IMR-90 (cell line): ENCODE data around the gene RLF. TPM values are rescaled to one million over a fixed set of nuclear protein-coding genes. Genes with fewer than 3 reads are reported as not detected.
A peak's percentile ranks its signal among the peaks of the same experiment; 100 is the strongest.

ENCODE experiments used
- ATAC-seq: fragments of 200-7000 bp; cut with Tn5 transposase; 2 replicates; pipeline ENCODE4 v1.9.1; 2020; ENCODE audit warnings: low read depth, mild to moderate bottlenecking, moderate library complexity
- BruUV-seq: library from RNA; stranded (reverse); fragments of 400-500 nt; replicated peaks from 2 replicates; lab custom pipeline; 2021; lab: Mats Ljungman, UMichigan
- CTCF ChIA-PET: fragments of 300-600 bp; formaldehyde crosslinking; extraction: SDS; loops from one replicate; lab custom pipeline; 2021; ENCODE audit warnings: antibody characterized with exemption; lab: Yijun Ruan, JAX
- POLR2A ChIA-PET: fragments of 300-600 bp; sonication (Branson Sonifier 250); formaldehyde crosslinking; loops from one replicate; lab custom pipeline; 2022; ENCODE audit warnings: antibody characterized with exemption; ENCODE audit not compliant: unreplicated experiment; lab: Charles Lee
- DNase-seq: peaks from one replicate; pipeline ENCODE4 v3.0.0; 2013
- H2AFZ ChIP-seq: replicated peaks from 2 replicates; pipeline ENCODE3; 2013; ENCODE audit warnings: low read length, mild to moderate bottlenecking; ENCODE audit not compliant: poor library complexity
- H2AK5ac ChIP-seq: 2 replicates; pipeline ENCODE4 v1.6.1; 2013; ENCODE audit warnings: low read depth, low read length, inconsistent platforms
- H2AK9ac ChIP-seq: replicated peaks from 2 replicates; pipeline ENCODE3; 2013; ENCODE audit warnings: mild to moderate bottlenecking, low read depth, low read length, moderate library complexity; ENCODE audit not compliant: poor library complexity
- H2BK120ac ChIP-seq: 2 replicates; pipeline ENCODE4 v1.6.1; 2013; ENCODE audit warnings: low read depth, low read length, inconsistent platforms
- H2BK15ac ChIP-seq: 3 replicates; pipeline ENCODE4 v1.6.1; 2013; ENCODE audit warnings: low read depth, low read length, inconsistent platforms
- H2BK20ac ChIP-seq: 2 replicates; pipeline ENCODE4 v1.6.1; 2013; ENCODE audit warnings: low read depth, mild to moderate bottlenecking, inconsistent platforms, low read length, moderate library complexity
- H2BK5ac ChIP-seq: 2 replicates; pipeline ENCODE4 v1.6.1; 2013; ENCODE audit warnings: mild to moderate bottlenecking, low read depth, low read length, inconsistent platforms; ENCODE audit not compliant: poor library complexity, severe bottlenecking
- H3K14ac ChIP-seq: replicated peaks from 2 replicates; pipeline ENCODE4 v1.6.1; 2013; ENCODE audit warnings: low read depth, low read length, inconsistent platforms
- H3K18ac ChIP-seq: 2 replicates; pipeline ENCODE4 v1.6.1; 2013; ENCODE audit warnings: low read depth, low read length, control low read depth
- H3K23ac ChIP-seq: 2 replicates; pipeline ENCODE4 v1.6.1; 2013; ENCODE audit warnings: low read depth, low read length, inconsistent platforms
- H3K27ac ChIP-seq: 2 replicates; pipeline ENCODE4 v1.5.1; 2013; ENCODE audit warnings: mild to moderate bottlenecking, control low read depth, low read length; ENCODE audit not compliant: insufficient read depth
- H3K27me3 ChIP-seq: 2 replicates; pipeline ENCODE4 v1.6.1; 2013; ENCODE audit warnings: low read length; ENCODE audit not compliant: control insufficient read depth, insufficient read depth
- H3K36me3 ChIP-seq: 2 replicates; pipeline ENCODE4 v1.6.1; 2013; ENCODE audit warnings: low read length, mixed read lengths; ENCODE audit not compliant: control insufficient read depth, insufficient read depth
- H3K4ac ChIP-seq: 2 replicates; pipeline ENCODE4 v1.6.1; 2013; ENCODE audit warnings: low read depth, low read length, inconsistent platforms
- H3K4me1 ChIP-seq: 2 replicates; pipeline ENCODE4 v1.6.1; 2013; ENCODE audit warnings: low read length, mixed read lengths; ENCODE audit not compliant: control insufficient read depth, insufficient read depth
- H3K4me2 ChIP-seq: 2 replicates; pipeline ENCODE4 v1.6.1; 2013; ENCODE audit warnings: low read depth, mild to moderate bottlenecking, control low read depth, low read length, moderate library complexity
- H3K4me3 ChIP-seq: 2 replicates; pipeline ENCODE4 v1.5.1; 2013; ENCODE audit warnings: low read depth, mild to moderate bottlenecking, control low read depth, low read length, moderate library complexity; ENCODE audit not compliant: insufficient read depth
- H3K56ac ChIP-seq: 2 replicates; pipeline ENCODE4 v1.6.1; 2013; ENCODE audit warnings: low read length, inconsistent platforms; ENCODE audit not compliant: insufficient read depth; ENCODE audit errors: extremely low read depth
- H3K79me1 ChIP-seq, 2 experiments: 2 replicates each; pipeline ENCODE4 v1.6.1; 2013; ENCODE audit warnings: low read length in 2 of 2, inconsistent platforms in 1 of 2, low read depth in 1 of 2
- H3K9ac ChIP-seq: 2 replicates; pipeline ENCODE4 v1.6.1; 2013; ENCODE audit warnings: low read depth, low read length, control low read depth
- H3K9me1 ChIP-seq: 2 replicates; pipeline ENCODE4 v1.6.1; 2013; ENCODE audit warnings: low read length, inconsistent platforms; ENCODE audit not compliant: insufficient read depth
- H3K9me3 ChIP-seq: 2 replicates; pipeline ENCODE4 v1.6.1; 2013; ENCODE audit warnings: low read length; ENCODE audit not compliant: control insufficient read depth, insufficient read depth
- H4K20me1 ChIP-seq: 2 replicates; pipeline ENCODE4 v1.6.1; 2013; ENCODE audit warnings: low read length, inconsistent platforms; ENCODE audit not compliant: insufficient read depth
- H4K5ac ChIP-seq: 2 replicates; pipeline ENCODE4 v1.6.1; 2013; ENCODE audit warnings: mild to moderate bottlenecking, low read depth, low read length, control low read depth
- H4K8ac ChIP-seq, 2 experiments: 2 replicates each; pipeline ENCODE4 v1.6.1; 2013; ENCODE audit warnings: low read depth in 2 of 2, low read length in 2 of 2, control low read depth in 1 of 2, inconsistent platforms in 1 of 2
- H4K91ac ChIP-seq: 2 replicates; pipeline ENCODE4 v1.6.1; 2013; ENCODE audit warnings: low read depth, low read length, inconsistent platforms; ENCODE audit not compliant: insufficient read depth
- MAFK ChIP-seq: IDR thresholded peaks from 2 replicates; pipeline ENCODE4 v1.6.1; 2012; ENCODE audit warnings: low read depth, low read length, improper control_type of control experiment
- WGBS, 2 experiments: methylation state at CpG; one replicate each; pipeline versions ENCODE4 v1.1.5 to v1.1.7; 2013; ENCODE audit warnings: missing lambda C conversion rate in 2 of 2; ENCODE audit not compliant: insufficient read length in 1 of 2; ENCODE audit errors: extremely low coverage in 2 of 2; 5-methylcytosine and 5-hydroxymethylcytosine counted together
- dilution Hi-C: fragments of 300-500 bp; cut with HindIII; formaldehyde crosslinking; loops from one replicate; pipeline ENCODE4 v1.14.3; 2018; ENCODE audit warnings: low sequenced_read_pairs; ENCODE audit not compliant: unreplicated experiment
- in situ Hi-C: fragments of 300-500 bp; cut with MboI; formaldehyde crosslinking; loops from 3 replicates; pipeline ENCODE4 v1.14.3; 2019; ENCODE audit warnings: low sequenced_read_pairs, inconsistent platforms, mixed read lengths
- intact Hi-C: fragments of 100-400 bp; cut with micrococcal nuclease; formaldehyde crosslinking; loops from 2 replicates; pipeline ENCODE4 v1.10.0; 2022
- polyA plus RNA-seq, 3 experiments: library from polyadenylated mRNA; depleted of rRNA; stranded (reverse); fragments of >200 nt; gene quantifications; 2 replicates each; pipeline ENCODE4 v1.2.3, GENCODE V29; 2012; ENCODE audit warnings: low replicate concordance in 1 of 3
- total RNA-seq: library from RNA; depleted of rRNA; stranded (reverse); fragments of >200 nt; gene quantifications from 2 replicates; pipeline ENCODE4 v1.2.3, GENCODE V29; 2012

RLF gene
- total and polyA plus RNA-seq, 2 of the 4 experiments (the other 2 are of a cell fraction) = 4.4 to 29.8 TPM

DNA sequence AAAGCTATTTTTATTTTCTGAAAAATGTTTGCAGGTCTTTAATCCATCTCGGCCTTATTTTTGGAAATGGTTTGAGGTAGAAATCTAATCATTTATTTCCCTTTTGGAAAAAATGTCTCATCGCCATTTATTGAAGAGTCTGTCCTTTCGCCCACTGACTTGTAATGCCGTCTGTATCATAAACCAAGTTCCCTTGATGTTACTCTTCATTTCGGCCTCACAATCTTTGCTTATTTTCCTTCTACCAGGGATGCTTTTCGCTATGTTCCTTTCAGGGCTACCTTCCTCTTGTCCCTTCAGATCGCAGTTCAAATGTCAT, 422 bp upstream of the RLF start:
- CTCF ChIA-PET = no interaction called here
- Histone ChIP-seq H3K36me3 (no peaks in the 10 kb centered on the region), H4K20me1 (peaks cover 41% of the 10 kb centered on the region), H3K18ac (peak overlapping the region; percentile 86), H3K27me3 (peaks cover 3% of the 10 kb centered on the region; the same call in 1 of the 2 replicates), H3K79me1 (peaks cover 0 to 28% of the 10 kb centered on the region in 2 experiments; a peak in 2 of 4 replicates), H2AK5ac (peak overlapping the region; percentile 29; the same call in 1 of the 2 replicates), H3K4me2 (peak overlapping the region; percentile 96), H2BK5ac (peak overlapping the region; percentile 89), H3K14ac (peak overlapping the region; percentile 100), H3K9me3 (no peaks in the 10 kb centered on the region), H4K91ac (peak overlapping the region; percentile 94), H3K9ac (peak overlapping the region; percentile 92), H3K27ac (peak overlapping the region; percentile 86), H3K4me1 (peaks cover 3% of the 10 kb centered on the region), H3K4me3 (peak overlapping the region; percentile 79), H4K8ac (peak overlapping the region; percentile 98 to 100), H2BK15ac (peak overlapping the region; percentile 25; the same call in 1 of the 3 replicates), H2BK120ac (peak overlapping the region; percentile 81), H3K9me1 (peaks cover 3% of the 10 kb centered on the region; the same call in 1 of the 2 replicates), H3K56ac (peak overlapping the region; percentile 82), H3K4ac (peak overlapping the region; percentile 99), H3K23ac (peak overlapping the region; percentile 93), H2AFZ (peak overlapping the region; percentile 98), H2BK20ac (peak overlapping the region; percentile 38; the same call in 1 of the 2 replicates), H2AK9ac (no peak overlapping the region), H4K5ac (peak overlapping the region; percentile 100)
- WGBS, 2 experiments = 0% methylated on average over 2 of the region's 7 CpGs; no CpG with 5 or more reads in 1 of the 2 experiments
- no peak for ATAC-seq
- BruUV-seq = no TSS peak
- intact Hi-C loops = loop anchor here (1.0 kb wide), 1 partner anchor 98 kb away; the partner anchor contains the start of gene ZMPSTE24
- dilution Hi-C loops = no loop called here
- in situ Hi-C loops = no loop called here
- POLR2A ChIA-PET = interaction anchor here (0.6 kb wide), 1 partner anchor 660 kb away, joined by 5 read pairs; no protein-coding TSS in a partner anchor
- no peak for TF ChIP-seq MAFK
- DNase-seq = no peak
